K562 (cell line): ENCODE data around the gene CXXC4. TPM values are rescaled to one million over a fixed set of nuclear protein-coding genes. Genes with fewer than 3 reads are reported as not detected.
A peak's percentile ranks its signal among the peaks of the same experiment; 100 is the strongest.

Experiments
- ATF1 ChIP-seq, 2 experiments: fragments of 450-650 bp in 1 of 2; IDR thresholded peaks; 2 replicates each; pipeline ENCODE4 v1.6.1; 2016; ENCODE audit warnings: missing compliant biosample characterization in 1 of 2, missing genetic modification characterization in 1 of 2
- BCOR ChIP-seq: fragments of 450-650 bp; IDR thresholded peaks from 2 replicates; pipeline ENCODE4 v1.6.1; 2016
- BRF2 ChIP-seq: IDR thresholded peaks from 3 replicates; pipeline ENCODE4 v1.6.1; 2011; ENCODE audit warnings: borderline replicate concordance, mild to moderate bottlenecking; ENCODE audit not compliant: insufficient read length, insufficient read depth
- CBX5 ChIP-seq: IDR thresholded peaks from 2 replicates; pipeline ENCODE4 v1.6.1; 2014; ENCODE audit warnings: low read depth, borderline replicate concordance
- EGR1 ChIP-seq: fragments of 450-650 bp; conservative IDR thresholded peaks from 2 replicates; pipeline ENCODE4 v1.6.1; 2017; ENCODE audit warnings: mild to moderate bottlenecking
- EP300 ChIP-seq: IDR thresholded peaks from 2 replicates; pipeline ENCODE4 v1.6.1; 2012; ENCODE audit warnings: low read length, improper control_type of control experiment
- FOS ChIP-seq: IDR thresholded peaks from 3 replicates; pipeline ENCODE4 v1.6.1; 2011; ENCODE audit not compliant: insufficient read length; ENCODE audit errors: extremely low read depth
- HDAC1 ChIP-seq, 2 experiments: fragments of 450-650 bp; IDR thresholded peaks; 2 replicates each; pipeline ENCODE4 v1.6.1; 2016 to 2017; ENCODE audit warnings: inconsistent platforms in 1 of 2, mild to moderate bottlenecking in 1 of 2, moderate library complexity in 1 of 2
- JUND ChIP-seq, 2 experiments: IDR thresholded peaks; 2 replicates in 1 of 2; 3 replicates in 1 of 2; pipeline ENCODE4 v1.6.1; 2011; ENCODE audit warnings: borderline replicate concordance in 2 of 2, low read depth in 2 of 2, low read length in 2 of 2, improper control_type of control experiment in 1 of 2, missing biosample characterization in 1 of 2, missing genetic modification characterization in 1 of 2, missing genetic modification reagents in 1 of 2
- MEIS2 ChIP-seq: fragments of 450-650 bp; IDR thresholded peaks from 2 replicates; pipeline ENCODE4 v1.6.1; 2014; ENCODE audit warnings: mild to moderate bottlenecking; ENCODE audit not compliant: partially characterized antibody
- NCOR1 ChIP-seq: fragments of 450-650 bp; IDR thresholded peaks from 2 replicates; pipeline ENCODE4 v1.6.1; 2016; ENCODE audit warnings: mild to moderate bottlenecking, moderate library complexity
- PBX2 ChIP-seq, 2 experiments: IDR thresholded peaks in 1 of 2; conservative IDR thresholded peaks in 1 of 2; 2 replicates each; pipeline ENCODE4 v1.6.1; 2016; ENCODE audit warnings: low read depth in 2 of 2, mild to moderate bottlenecking in 1 of 2, missing compliant biosample characterization in 1 of 2, missing genetic modification characterization in 1 of 2, moderate library complexity in 1 of 2
- PCBP2 ChIP-seq: fragments of 200-400 bp; formaldehyde crosslinking; IDR thresholded peaks from 2 replicates; pipeline ENCODE4 v1.6.1; 2018; ENCODE audit warnings: low read length, low read depth, mild to moderate bottlenecking, moderate library complexity; ENCODE audit not compliant: poor library complexity, severe bottlenecking
- PKNOX1 ChIP-seq: fragments of 450-650 bp; IDR thresholded peaks from 2 replicates; pipeline ENCODE4 v1.6.1; 2016
- RCOR1 ChIP-seq, 2 experiments: IDR thresholded peaks; 2 replicates each; pipeline ENCODE4 v1.6.1; 2012; ENCODE audit warnings: low read depth in 2 of 2, low read length in 2 of 2, borderline replicate concordance in 1 of 2, improper control_type of control experiment in 1 of 2
- RFX1 ChIP-seq: fragments of 450-650 bp; IDR thresholded peaks from 2 replicates; pipeline ENCODE4 v1.6.1; 2016; ENCODE audit warnings: mild to moderate bottlenecking, moderate library complexity
- TAL1 ChIP-seq: fragments of 450-650 bp; IDR thresholded peaks from 2 replicates; pipeline ENCODE4 v1.6.1; 2016; ENCODE audit warnings: mild to moderate bottlenecking
- TBL1XR1 ChIP-seq, 2 experiments: IDR thresholded peaks; 2 replicates each; pipeline ENCODE4 v1.6.1; 2012; ENCODE audit warnings: improper control_type of control experiment in 2 of 2, low read length in 2 of 2, mild to moderate bottlenecking in 1 of 2
- VEZF1 ChIP-seq: fragments of 200-800 bp; sonication (Bioruptor generic); IDR thresholded peaks from 2 replicates; pipeline ENCODE4 v1.6.1; 2017; ENCODE audit warnings: missing genetic modification characterization, missing compliant biosample characterization
- ZNF263 ChIP-seq: sonication (generic); formaldehyde crosslinking; IDR thresholded peaks from 2 replicates; pipeline ENCODE4 v1.8.0; 2022; ENCODE audit warnings: mild to moderate bottlenecking, missing genetic modification reagents, borderline replicate concordance
- polyA plus RNA-seq, 8 experiments: library from polyadenylated mRNA; depleted of rRNA in 4 of 8; stranded (reverse) in 5 of 8; unstranded in 3 of 8; fragments of >200 nt; fragmentation: Nextera tagmentation in 2 of 8; fragmentation: Illumina TruSeq in 1 of 8; extraction: Ambion mirVana in 2 of 8; extraction: Trizol in 1 of 8; gene quantifications; 2 replicates each; pipeline versions ENCODE4 v1.2.1 to v1.2.3, GENCODE V29; 2011 to 2014; ENCODE audit warnings: inconsistent platforms in 1 of 8, missing spikeins in 1 of 8
- total RNA-seq, 7 experiments: library from RNA; depleted of rRNA in 6 of 7; stranded (reverse); fragments of >200 nt in 6 of 7; fragmentation: Illumina TruSeq in 2 of 7; extraction: Trizol in 2 of 7; gene quantifications; 2 replicates each; pipeline versions ENCODE4 v1.2.1 to v1.2.3, GENCODE V29; 2011 to 2021; ENCODE audit warnings: low replicate concordance in 1 of 7

The CXXC4 gene
- total and polyA plus RNA-seq, 9 of the 15 experiments (the other 6 are each of a cell fraction or from before 2014, with no cell fraction given), result not detected

GRCh38 chr4:104490770-104491480 lies 3.8 kb downstream of the CXXC4 start (continued):
- peak; percentile 41 for TF ChIP-seq NCOR1
- peak in 1 of 2 experiments; percentile 52; a peak in 2 of 4 replicates for TF ChIP-seq RCOR1 (IDR thresholded peaks at IDR 0.05; ENCODE audit: borderline replicate concordance in 1 of 2, low read depth in 2 of 2, low read length in 2 of 2)
- peak; percentile 21; the same call in 1 of the 2 replicates for TF ChIP-seq TAL1
- TF ChIP-seq PKNOX1, result peak; percentile 30
- TF ChIP-seq PBX2 (CRISPR knock-in tag; IDR thresholded peaks at IDR 0.05; ENCODE audit: low read depth), result no peak
- 0 out of 2 replicates have a peak, but pooled peaks have one; percentile 19 for TF ChIP-seq PBX2 (tag; conservative IDR thresholded peaks at IDR 0.05; ENCODE audit: low read depth)
- peak; percentile 89 for TF ChIP-seq EGR1
- 0 out of 4 replicates have a peak, but pooled peaks of 1 of the 2 experiments have one; percentile 25 for TF ChIP-seq TBL1XR1 (IDR thresholded peaks at IDR 0.05; ENCODE audit: low read length in 2 of 2)
- 0 out of 2 replicates have a peak, but pooled peaks have one; percentile 8 for TF ChIP-seq CBX5
- TF ChIP-seq MEIS2, result peak; percentile 61
- TF ChIP-seq PCBP2, result no peak
- TF ChIP-seq ZNF263 (CRISPR knock-in tag), result peak; percentile 90
- 0 out of 2 replicates have a peak, but pooled peaks have one; percentile 13 for TF ChIP-seq EP300
- TF ChIP-seq BRF2, result no peak
- TF ChIP-seq RFX1, result peak; percentile 76
- TF ChIP-seq BCOR, result peak; percentile 39; the same call in 1 of the 2 replicates
- TF ChIP-seq ATF1 (CRISPR knock-in tag; IDR thresholded peaks at IDR 0.05), result no peak
- TF ChIP-seq ATF1 (tag; IDR thresholded peaks at IDR 0.05), result peak; percentile 72
- 0 out of 2 replicates have a peak, but pooled peaks have one; percentile 8 for TF ChIP-seq JUND (IDR thresholded peaks at IDR 0.05; ENCODE audit: borderline replicate concordance, low read depth, low read length)
- TF ChIP-seq JUND (tag; IDR thresholded peaks at IDR 0.05; ENCODE audit: borderline replicate concordance, low read depth, low read length), result no peak
- TF ChIP-seq VEZF1 (CRISPR knock-in tag), result peak; percentile 69
- TF ChIP-seq HDAC1 (IDR thresholded peaks at IDR 0.05), result peak in 1 of 2 experiments; percentile 34; a peak in 1 of 4 replicates
- no peak for TF ChIP-seq FOS
